HG03520 (cell line): ENCODE measurements around the gene BANK1.
"Not testable (repeated sequence)": the region's sequence is repeated elsewhere in the genome, so short reads cannot be mapped to it uniquely, and the experiment has no call there.

Experiments
- ATAC-seq: cut with Tn5 transposase; IDR thresholded peaks from one replicate; pipeline ENCODE4 v1.9.1; 2021; ENCODE audit warnings: mild to moderate bottlenecking, moderate library complexity; ENCODE audit not compliant: unreplicated experiment

The BANK1 gene

DNA sequence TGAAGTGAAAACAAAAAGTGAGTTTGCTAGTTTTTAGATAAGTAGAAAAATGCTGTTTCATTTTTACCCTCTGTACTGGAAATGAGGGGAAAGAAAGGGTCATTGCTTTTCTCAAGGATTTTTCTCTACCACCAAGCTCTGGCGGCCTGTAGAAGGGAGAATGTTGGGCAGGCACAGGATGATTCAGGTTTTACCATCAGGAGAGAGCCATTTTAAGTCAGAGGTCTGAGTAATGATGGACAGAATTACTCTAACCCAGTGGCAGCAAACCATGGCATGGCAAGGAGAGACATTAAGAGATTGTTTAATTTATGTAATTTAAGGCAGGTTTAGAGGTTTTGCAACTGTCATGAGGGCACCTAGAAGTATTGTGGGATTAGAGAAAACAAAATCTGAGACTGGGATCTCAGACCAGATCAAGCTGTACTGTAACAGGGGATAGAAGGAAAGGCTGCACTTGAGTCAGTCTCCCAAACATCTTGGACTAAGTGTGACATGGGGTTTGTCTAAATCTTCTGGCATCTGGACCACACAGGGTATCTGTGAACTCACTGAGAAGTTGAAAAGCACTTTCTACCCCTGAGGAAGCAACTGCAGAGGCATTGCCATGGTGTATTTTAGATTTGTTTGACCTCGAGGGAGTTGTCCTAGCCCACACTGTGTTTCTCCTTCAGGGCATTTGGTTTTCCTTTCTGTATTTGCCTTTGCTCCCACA lies 81.6 kb downstream of the BANK1 start:
- no peak for ATAC-seq

DNA sequence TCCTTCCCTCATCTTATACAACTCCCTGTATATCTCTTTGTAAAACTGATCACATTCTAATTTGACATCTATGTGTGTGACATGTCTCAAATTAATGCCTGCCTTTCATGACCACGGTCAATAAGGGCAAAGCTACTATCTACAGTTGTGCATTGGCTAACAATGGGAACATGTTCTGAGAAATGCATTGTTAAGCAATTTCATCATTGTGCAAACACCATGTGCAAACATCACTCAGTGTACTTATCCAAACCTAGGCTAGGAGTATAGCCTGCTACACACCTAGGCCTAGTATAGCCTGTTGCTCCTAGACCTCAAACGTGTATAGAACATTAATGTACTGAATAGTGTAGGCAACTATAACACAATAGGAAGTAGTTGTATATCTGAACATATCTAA lies 95.0 kb downstream of the BANK1 start:
- ATAC-seq, result no peak

DNA sequence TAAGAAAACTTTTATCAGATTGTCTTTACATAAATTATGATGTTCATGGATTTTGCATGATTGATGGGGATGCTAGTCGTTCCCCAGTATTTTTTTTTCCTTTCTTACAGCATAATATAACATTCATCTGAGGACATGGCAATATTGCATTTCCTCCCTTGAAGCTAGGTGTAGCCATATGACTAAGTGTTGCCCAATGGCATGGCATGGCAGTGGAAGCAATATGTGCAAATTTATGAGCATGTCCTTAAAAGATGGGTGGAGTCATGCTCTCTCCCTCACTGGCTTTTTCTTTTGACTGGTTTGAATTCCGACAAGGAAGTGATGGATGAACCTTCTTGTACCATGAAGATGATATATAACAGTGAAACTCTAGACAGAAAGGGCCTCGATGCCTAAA lies 96.3 kb downstream of the BANK1 start:
- ATAC-seq, result no peak

DNA sequence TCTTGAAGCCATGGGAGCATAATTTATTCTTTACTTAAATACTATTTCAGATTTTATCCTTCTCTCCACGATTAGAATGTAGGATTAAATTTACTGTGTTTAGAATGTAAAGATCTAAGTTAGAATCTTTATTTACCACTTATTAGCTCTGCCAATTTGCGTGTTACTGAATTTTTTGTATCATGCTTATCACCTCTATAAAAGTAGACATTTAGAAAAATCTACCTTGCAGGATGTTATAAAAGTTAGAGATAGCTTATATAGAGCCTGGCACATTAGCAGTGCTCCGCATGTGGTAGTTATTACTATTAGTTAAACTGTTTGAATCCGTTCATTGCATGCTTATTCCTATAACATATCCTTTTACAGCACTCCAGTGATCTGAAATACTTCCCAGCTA lies 97.9 kb downstream of the BANK1 start:
- ATAC-seq, result no peak

DNA sequence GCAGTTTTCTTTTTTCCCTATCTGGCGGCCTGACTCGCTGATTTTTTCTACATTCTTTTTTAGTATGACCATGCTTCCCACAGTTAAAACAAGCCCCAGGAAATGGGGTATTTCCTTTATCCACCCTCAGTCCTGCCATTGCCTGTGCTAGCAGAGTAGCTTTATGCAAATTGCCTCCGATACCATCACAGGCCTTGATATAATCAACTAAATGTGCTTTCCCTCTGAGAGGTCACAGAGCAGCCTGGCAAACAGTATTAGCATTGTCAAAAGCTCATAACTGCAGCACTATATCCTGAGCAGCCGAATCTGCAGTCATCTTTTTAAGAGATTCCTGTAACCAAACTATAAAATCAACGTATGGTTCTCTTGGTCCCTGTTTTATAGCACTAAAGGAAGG lies 115.0 kb downstream of the BANK1 start:
- ATAC-seq, result not testable (repeated sequence)

DNA sequence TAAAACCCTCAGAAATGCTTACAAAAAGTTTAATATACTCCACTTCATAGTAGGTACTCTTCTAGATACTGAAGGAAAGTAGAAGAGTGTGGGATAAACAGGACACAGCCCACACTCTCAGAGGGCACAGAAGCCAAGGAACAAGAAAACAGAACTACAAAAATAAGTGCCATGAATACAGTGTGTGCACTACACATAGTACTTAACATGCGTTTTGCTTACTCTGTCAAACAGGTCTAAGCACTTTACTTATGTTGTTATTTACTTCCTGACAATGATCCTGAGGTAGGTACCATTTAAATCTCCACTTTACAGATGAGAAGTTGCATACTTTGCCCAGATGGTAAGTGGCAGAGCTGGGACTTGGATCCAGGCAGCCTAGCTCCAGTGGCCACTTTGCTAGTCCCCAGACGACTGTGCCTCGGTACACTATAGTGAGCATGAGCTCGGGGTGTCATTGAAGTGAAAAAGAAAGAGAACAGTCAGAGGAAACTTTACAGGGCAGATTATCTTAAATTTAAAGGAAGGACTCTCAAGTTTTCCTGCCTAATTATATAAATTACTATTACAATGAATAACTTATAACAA lies 120.3 kb downstream of the BANK1 start:
- no peak for ATAC-seq

DNA sequence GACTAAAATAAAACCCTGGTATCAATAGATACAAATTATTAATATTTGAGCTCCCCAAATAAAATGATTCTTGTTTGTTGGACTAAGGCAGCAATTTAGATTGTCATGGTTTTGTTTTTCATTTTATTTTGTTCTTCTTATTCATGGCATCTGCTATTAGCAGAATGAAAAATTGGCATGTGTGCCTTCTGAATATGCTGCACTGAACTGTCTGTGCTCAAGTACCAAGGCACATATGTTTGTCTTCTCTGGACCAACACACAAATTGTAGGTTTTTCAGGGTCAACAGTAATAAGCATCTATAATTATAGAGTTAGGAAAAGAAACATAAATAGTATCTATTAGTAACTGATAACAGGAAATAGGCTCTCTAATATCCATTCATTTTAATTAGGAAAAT lies 121.1 kb downstream of the BANK1 start:
- no peak for ATAC-seq

DNA sequence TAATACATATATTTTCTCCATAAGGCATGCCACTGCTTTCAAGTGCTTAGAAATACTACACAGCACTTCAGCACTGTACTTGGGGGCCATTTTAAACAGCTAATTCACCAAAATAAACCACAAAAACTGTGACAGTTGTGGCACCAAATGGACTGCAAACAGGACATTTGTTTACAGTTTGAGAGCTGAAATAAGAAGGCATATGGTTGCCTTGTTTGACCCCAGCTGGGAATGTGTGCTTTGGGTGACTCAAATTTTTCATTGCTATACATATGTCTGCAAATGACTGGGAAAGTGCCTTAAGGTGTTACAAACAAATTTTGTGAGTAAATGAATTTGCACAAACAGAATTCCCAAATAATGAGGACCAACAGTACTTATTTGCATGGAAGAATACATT lies 124.2 kb downstream of the BANK1 start:
- ATAC-seq, result no peak

DNA sequence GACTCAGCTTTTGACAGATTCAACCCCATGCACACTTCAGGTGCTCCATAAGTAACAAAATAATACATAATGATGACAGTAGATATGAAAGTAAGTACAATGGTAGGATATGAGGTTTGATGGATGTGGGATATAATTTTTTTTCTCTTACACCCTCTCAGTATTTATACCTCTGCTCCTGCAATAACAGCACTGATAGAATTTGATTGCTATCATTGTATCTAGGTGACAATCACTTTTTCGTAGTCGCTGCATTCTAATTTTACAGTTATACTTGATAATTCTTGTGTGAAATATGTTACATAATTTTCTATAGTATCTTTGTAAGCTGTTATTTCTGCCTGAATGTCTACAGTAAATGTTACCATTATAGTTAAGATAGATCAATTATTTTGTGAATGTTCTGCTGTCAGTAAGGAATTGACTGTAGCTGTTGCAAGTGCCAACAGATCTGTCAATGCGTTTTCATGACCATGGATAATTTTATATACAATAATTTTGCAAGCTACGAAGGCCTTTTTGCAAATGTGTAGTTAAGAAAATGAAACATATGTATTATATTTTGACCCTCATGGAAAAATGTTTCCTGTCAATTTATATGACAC lies 128.9 kb downstream of the BANK1 start:
- ATAC-seq, result no peak

DNA sequence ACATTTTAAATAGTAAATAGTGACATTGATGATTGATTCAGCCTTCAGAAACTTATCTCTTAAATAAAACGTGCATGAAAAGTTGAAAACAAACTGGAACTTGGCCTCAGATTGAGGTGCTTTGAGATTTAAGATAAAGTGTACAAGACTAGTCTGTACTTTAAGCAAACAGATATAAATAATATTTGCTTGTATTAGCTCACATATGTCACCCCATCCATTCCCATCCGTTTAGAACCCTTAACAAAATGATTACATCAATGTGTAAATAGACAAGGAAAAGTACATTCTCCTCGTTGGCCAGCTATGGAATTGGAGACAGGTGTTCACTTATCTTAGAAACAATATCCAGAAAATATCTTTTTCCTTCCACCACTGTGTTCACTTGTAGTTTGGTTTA lies 130.8 kb downstream of the BANK1 start:
- ATAC-seq, result no peak

DNA sequence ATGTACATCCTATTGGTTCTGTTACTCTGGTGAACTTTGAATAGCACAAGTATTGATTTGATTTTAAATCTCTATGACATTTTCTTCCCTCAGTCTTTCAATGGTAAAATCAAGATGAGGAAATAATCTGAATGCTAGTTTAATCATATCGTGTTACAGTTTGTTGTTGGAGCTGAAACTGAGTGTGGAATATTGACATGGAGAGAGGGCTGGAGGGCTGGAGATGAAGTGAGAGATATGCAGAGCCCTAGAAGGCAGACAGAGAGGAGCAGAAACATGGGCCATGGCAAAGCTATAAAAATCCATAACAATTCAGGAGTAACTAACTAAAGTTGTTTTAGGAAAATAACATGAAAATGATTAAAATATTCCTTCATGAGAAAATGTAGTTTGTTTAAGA lies 141.1 kb downstream of the BANK1 start:
- ATAC-seq, result no peak

DNA sequence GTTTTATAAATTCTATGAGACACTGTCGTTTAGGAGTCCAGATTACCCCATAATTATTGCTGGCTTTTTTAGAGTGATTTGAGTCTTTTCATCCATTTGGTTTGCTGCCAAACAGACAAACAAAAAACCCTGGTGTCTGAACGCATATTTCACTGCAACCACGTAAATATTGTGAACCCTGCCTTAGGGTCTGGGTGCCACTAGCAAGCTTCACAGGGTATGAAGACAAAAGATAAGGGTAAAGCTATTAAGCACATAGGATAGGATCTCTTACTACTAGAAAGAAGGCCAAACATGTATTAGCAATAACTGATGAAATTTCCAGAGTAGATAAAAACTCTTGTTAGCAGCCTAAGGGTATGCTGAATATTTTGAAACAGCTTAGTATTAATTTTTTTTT lies 143.3 kb downstream of the BANK1 start:
- no peak for ATAC-seq

DNA sequence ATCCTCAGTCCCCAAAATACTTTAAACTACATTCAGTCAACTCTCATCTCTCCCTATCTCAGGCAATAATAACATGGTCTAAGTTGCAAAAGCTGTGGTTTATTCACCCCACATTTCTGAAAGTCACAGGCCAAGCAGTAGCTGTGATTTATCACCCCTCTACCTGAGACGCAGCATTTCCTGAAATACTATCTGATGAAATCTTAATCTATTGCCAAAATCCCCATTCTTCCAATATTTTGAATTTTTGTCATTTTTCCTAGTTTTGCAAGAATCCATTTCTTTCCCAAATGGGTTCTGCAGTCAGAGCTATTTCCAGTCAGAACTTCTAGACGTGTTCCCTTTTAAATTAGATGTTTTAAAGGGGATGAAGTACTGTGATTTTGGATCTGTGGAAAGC lies 148.3 kb downstream of the BANK1 start:
- no peak for ATAC-seq

DNA sequence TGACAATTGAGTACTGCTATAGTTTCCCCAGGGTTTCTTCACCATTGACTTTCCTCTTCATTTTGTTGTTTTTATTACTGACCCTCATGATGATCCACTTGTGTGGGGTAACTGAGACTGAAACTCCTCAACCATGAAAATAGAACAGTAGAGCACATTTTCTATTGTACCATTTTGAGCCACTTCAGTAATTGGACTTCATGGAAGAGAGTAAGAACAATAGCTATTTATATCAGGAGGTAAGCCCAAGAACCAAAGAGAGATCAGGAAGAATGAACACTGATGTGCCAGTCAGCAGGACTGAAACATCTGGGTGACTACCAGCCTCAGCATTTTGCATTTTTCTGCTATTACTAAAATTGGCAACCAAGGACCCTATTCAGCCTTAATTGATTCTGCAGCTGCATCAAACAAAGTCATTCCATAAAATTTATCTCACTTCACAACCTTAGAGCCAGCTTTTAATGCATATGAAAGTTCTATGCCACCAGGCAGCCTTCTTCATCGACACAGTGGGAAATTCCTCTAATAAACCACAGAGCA lies 151.4 kb downstream of the BANK1 start:
- no peak for ATAC-seq

DNA sequence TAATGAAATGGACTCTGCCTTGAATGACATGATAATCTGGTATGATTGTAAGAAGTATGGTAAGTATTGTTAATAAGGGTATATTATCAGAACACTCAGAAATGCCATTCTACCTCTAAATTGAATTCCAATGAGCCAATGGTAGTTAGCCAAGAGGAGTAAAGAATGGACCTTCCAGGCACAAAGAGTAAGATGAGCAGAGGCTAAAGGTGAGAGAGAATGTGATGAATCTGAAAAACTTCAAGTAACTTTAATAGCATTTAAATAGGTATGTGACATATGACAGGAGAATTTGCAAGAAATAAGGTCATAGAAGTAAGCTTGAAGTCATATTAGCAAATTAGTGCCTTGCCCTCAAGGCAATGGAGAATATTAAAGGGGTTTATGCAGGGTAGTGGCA lies 152.4 kb downstream of the BANK1 start:
- ATAC-seq, result no peak

DNA sequence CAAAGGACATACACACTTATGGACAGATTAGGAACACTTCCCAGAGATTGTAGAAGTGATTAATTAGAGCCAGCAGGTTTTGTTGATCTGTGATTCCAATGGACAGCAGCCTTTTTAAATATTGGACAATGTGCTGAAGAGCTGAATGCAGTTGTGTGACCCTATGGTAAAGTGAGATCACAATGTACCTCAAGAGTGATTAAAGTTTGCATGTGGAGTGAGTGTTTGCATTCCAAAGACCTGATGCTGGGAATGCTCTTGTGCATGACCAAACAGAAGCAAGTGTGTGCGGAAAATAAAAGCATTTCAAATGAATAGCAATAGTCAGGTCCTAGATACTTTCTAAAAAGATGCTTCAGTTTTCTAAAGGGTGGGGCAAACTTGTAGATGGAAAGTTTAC lies 154.1 kb downstream of the BANK1 start:
- no peak for ATAC-seq

DNA sequence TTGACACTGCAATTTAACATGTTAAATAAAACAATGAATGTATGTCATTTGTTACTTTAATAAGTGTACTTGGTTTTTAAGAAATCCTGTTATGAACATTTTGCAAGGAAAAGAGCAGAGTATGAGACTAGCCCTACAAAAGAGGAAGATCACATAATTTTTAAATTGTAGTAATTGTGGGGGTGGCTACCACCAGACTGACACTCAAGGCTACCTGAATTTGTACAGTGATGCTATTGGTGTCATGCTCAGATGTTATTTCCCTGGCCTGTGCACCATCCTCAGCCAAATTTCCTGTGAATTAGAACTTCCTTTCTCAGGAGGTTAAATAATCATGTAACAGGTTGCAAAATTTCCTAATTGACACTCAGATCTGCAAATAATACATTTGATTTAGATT lies 157.5 kb downstream of the BANK1 start:
- ATAC-seq, result no peak

DNA sequence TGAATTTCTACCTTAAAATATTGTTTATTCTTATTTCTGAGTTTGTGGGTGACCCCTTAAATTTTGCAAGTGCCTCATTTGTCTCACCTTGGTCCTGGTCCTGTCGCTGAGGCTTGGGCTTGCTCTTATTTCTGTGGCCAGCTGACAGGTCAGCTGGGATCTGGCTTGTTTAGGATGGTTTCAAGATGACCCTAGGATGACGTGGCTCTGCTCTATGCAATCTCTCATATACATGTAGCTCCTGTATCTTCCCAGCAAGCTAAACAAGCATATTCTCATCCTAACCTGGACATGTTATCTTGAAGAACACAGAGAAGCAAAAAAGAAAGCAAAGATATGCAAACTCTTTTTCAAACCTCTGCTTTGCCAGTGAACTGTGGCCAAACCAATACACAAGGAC lies 158.4 kb downstream of the BANK1 start:
- no peak for ATAC-seq

DNA sequence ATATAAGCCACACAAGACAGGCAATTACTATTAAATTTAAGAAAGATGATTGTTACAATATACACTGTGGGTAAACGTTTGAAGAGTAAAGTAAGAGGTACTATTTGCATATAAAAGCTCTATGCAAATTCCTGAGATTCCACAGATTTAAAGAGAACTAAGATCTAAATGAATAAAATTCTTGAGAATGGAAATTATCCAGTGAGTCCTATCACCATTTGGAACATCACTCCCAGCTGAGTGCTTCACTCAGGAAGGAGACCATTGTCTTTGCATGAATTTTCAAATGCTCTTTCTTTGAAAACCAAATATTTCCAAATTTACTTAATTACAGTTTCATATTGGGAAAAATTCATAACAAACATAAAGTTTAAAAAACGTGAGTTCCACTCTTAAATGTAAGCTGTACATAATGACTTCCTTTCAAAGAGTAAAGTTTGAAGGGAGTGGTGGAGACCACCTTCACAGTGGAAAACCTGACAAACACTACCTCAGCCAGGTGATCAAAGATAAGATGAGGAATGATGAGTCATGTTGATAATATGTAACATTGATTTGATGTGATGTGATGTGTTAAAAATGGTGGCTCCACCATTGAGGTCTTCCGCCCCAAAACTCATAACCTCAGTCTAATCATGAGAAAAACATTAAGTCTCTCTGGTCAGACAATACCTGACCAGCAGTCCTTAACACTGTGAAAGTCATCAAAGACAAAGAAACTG lies 159.9 kb downstream of the BANK1 start:
- no peak for ATAC-seq

DNA sequence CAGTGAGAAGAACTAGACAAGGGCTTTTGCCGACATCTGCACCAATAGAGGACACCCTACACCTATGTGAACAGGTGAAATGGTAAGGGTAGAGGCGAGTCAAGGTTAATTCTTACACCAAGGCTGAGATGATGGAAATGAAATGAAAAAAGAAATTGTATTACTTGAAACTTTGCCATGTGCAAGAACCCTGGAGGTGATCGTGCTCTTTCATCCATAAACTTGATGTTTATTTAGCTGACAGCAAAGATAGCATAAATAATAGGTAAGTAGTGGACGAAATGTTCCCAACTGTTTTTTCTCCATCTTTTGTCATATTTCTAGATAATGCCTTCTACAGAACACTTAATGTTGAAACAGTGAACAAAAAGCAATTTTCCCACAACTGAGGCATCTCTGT lies 162.5 kb downstream of the BANK1 start:
- no peak for ATAC-seq

DNA sequence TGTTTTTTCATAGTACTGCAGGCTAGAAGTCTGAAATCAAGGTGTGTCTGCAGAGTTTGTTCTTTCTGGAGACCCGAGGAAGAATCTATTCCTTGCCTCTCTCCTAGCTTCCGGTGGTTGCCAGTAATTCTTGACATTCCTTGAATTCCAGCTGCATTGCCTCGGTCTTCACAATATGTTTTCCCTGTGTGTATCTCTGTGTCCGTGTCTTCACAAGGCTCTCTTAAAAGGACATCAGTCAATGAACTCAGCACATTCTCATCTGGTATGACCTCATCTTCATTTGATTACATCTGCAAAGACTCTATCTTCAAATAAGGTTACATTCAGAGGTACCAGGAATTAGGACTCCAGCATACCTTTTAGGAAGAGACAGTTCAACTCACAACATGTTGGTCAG lies 163.4 kb downstream of the BANK1 start:
- no peak for ATAC-seq

DNA sequence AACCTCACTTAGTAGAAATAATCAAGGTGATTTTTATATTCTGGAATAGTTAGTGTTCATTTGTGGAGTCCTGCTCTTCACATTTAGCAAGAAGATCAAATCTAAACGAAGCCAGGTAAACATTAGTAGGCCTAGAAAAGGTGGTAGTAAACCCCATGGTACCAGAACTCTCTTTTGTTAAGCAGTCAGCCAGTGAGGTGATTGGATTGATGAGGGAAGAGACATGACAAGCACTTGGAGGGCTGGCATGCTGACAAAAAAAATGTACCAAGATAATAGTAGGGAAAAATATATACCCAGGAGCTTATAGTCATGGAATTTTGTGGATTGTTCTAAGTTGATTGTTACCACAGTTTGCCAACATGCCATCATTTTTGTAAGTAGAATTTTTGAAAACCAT lies 163.8 kb downstream of the BANK1 start:
- ATAC-seq, result no peak
